H1 (cell line): ENCODE results near the gene PCP4. TPM values are rescaled to one million over a fixed set of nuclear protein-coding genes. Genes with fewer than 3 reads are reported as not detected.

Experiments
- CREB1 ChIP-seq: IDR thresholded peaks from 2 replicates; pipeline ENCODE4 v1.6.1; 2012; ENCODE audit warnings: inconsistent platforms
- CTBP2 ChIP-seq: IDR thresholded peaks from 2 replicates; pipeline ENCODE4 v1.7.0; 2011; ENCODE audit warnings: borderline replicate concordance, mild to moderate bottlenecking, moderate library complexity, mixed read lengths, low read length; ENCODE audit not compliant: insufficient read depth, insufficient read length
- KDM5A ChIP-seq: fragments of 200-600 bp; IDR thresholded peaks from 2 replicates; pipeline ENCODE4 v1.7.1; 2012; ENCODE audit warnings: mild to moderate bottlenecking, low read length, inconsistent platforms, mixed read lengths
- RBBP5 ChIP-seq: IDR thresholded peaks from 2 replicates; pipeline ENCODE4 v1.7.1; 2012; ENCODE audit warnings: low read depth, mild to moderate bottlenecking, inconsistent platforms, low read length, moderate library complexity, borderline replicate concordance
- SAP30 ChIP-seq: fragments of 300-600 bp; sonication (generic); IDR thresholded peaks from 2 replicates; pipeline ENCODE4 v1.7.1; 2012; ENCODE audit warnings: low read length, moderate library complexity, mild to moderate bottlenecking, inconsistent platforms; ENCODE audit not compliant: insufficient read depth, insufficient replicate concordance
- SRF ChIP-seq: IDR thresholded peaks from 2 replicates; pipeline ENCODE4 v1.6.1; 2011; ENCODE audit warnings: mild to moderate bottlenecking, low read depth, low read length, moderate library complexity
- polyA plus RNA-seq, 7 experiments: library from polyadenylated mRNA; depleted of rRNA in 3 of 7; stranded (reverse) in 5 of 7; unstranded in 2 of 7; fragments of >200 nt in 5 of 7; fragments of 200-250 nt in 2 of 7; gene quantifications; 1 replicate in 5 of 7; 2 replicates in 1 of 7; 4 replicates in 1 of 7; pipeline versions ENCODE4 v1.2.1 to v1.2.3, GENCODE V29; 2011 to 2013; ENCODE audit warnings: missing spikeins in 2 of 7, mixed read lengths in 2 of 7
- total RNA-seq: library from RNA; stranded (reverse); fragmentation: NEBNext Ultra II Directional; extraction: Animal tissue kit (Norgen Biotek cat#: 25700); gene quantifications from 2 replicates; pipeline ENCODE4 v1.2.1, GENCODE V29; 2021

The PCP4 gene
- total and polyA plus RNA-seq, 2 of the 8 experiments (the other 6 are each of a cell fraction or from before 2014, with no cell fraction given) = 1.8 to 2.4 TPM

DNA sequence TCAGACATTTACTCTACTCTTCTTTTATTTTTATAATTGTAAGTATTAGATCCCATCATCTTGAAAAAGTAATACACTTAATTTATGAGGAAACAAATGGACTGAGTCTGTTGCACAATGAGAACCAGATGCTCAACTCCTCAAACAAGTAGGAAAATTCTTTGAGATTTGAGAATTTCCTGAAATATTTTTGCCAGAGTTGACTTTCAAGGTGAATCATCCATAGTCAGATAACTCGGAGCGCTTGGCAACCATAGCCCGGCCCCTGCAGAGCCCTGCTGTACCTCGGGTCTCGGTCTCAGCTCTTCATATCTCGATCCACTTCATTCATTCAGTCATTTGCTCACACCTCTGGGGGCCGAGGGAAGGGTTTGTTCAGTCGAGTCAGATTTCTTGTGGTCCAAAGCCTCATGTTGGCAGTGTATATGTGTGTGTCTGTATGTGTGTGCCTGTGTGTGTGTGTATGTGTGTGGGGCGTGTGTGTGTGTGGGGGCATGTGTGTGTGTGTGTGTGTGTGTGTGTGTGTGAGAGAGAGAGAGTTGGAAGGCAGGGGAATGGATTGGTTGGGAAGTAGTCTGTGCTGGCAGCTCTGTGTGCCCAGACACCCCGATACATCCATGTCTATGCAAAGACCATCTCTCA is 18.1 kb upstream of the PCP4 start (continued):
- no peak for TF ChIP-seq SAP30
- TF ChIP-seq SRF = no peak
- no peak for TF ChIP-seq CTBP2
- TF ChIP-seq RBBP5 = no peak
- no peak for TF ChIP-seq KDM5A
- TF ChIP-seq CREB1 = no peak
